Breast epithelium (tissue), 4 donors: ENCODE measurements around the gene PPID. TPM values are rescaled to one million over a fixed set of nuclear protein-coding genes. Genes with fewer than 3 reads are reported as not detected.
"Not testable (repeated sequence)": the region's sequence is repeated elsewhere in the genome, so short reads cannot be mapped to it uniquely, and the experiment has no call there.

Experiments used
- DNase-seq, 2 donors: peaks; one replicate each; pipeline ENCODE4 v3.0.0-alpha.2; 2019; ENCODE audit warnings: low spot score in 2 of 2
- H3K27ac ChIP-seq, 2 donors: fragments of 200-600 bp; sonication (generic) in 1 of 2; one replicate each; pipeline ENCODE4 v1.5.1; 2016 to 2019; ENCODE audit warnings: mild to moderate bottlenecking in 1 of 2
- H3K27me3 ChIP-seq, 2 donors: fragments of 200-600 bp; sonication (generic) in 1 of 2; one replicate each; pipeline versions ENCODE4 v1.5.1 to v1.6.0; 2017 to 2019; ENCODE audit warnings: control low read depth in 1 of 2, mild to moderate bottlenecking in 1 of 2
- H3K36me3 ChIP-seq: fragments of 200-600 bp; one replicate; pipeline ENCODE4 v1.5.1; 2019
- H3K4me1 ChIP-seq, 2 donors: fragments of 200-600 bp; sonication (generic); one replicate each; pipeline ENCODE4 v1.5.1; 2016 to 2019; ENCODE audit warnings: control low read depth in 1 of 2
- H3K4me3 ChIP-seq, 3 donors: fragments of 200-600 bp; sonication (generic); 1 replicate in 2 of 3; 2 replicates in 1 of 3; pipeline ENCODE4 v1.5.1; 2016 to 2019; ENCODE audit warnings: mild to moderate bottlenecking in 3 of 3, moderate library complexity in 2 of 3
- H3K9me3 ChIP-seq, 2 donors: fragments of 200-600 bp; sonication (generic) in 1 of 2; one replicate each; pipeline ENCODE4 v1.5.1; 2016 to 2019; ENCODE audit warnings: control low read depth in 1 of 2
- CTCF ChIP-seq, 3 donors: fragments of 450-650 bp; IDR thresholded peaks; one replicate each; pipeline ENCODE4 v1.5.1; 2016 to 2017; ENCODE audit warnings: antibody characterized with exemption in 3 of 3, mild to moderate bottlenecking in 3 of 3, moderate library complexity in 3 of 3
- POLR2A ChIP-seq: fragments of 450-650 bp; IDR thresholded peaks from one replicate; pipeline ENCODE4 v1.6.1; 2016; ENCODE audit warnings: antibody characterized with exemption, mild to moderate bottlenecking, moderate library complexity
- POLR2AphosphoS5 ChIP-seq, 3 donors: sonication (generic); formaldehyde crosslinking; IDR thresholded peaks; one replicate each; pipeline ENCODE4 v1.6.1; 2017; ENCODE audit warnings: antibody characterized with exemption in 3 of 3
- intact Hi-C: fragments of 100-400 bp; cut with DNase I; formaldehyde crosslinking; loops from one replicate; pipeline ENCODE4 v1.15.1; 2023; ENCODE audit warnings: low total_unique reads
- total RNA-seq, 3 donors: library from RNA; depleted of rRNA; stranded (reverse); fragments of >200 nt; gene quantifications; one replicate each; pipeline ENCODE4 v1.1.0, GENCODE V29; 2016

The PPID gene
- total RNA-seq, 3 donors from 2014 or later = 17.6 to 29.9 (median 20.0) TPM

GRCh38 chr4:158754385-158755180 is 31.4 kb upstream of the PPID start:
- Histone ChIP-seq H3K9me3 (no peaks in the 10 kb centered on the region), H3K27ac (no peak overlapping the region), H3K4me3 (no peak overlapping the region), H3K36me3 (no peaks in the 10 kb centered on the region), H3K4me1 (no peaks in the 10 kb centered on the region), H3K27me3 (no peaks in the 10 kb centered on the region)
- intact Hi-C loops = no loop called here
- DNase-seq = no peak
- TF ChIP-seq CTCF (IDR thresholded peaks at IDR 0.05) = no peak
- TF ChIP-seq POLR2A = no peak
- TF ChIP-seq POLR2AphosphoS5 (IDR thresholded peaks at IDR 0.05) = no peak

DNA sequence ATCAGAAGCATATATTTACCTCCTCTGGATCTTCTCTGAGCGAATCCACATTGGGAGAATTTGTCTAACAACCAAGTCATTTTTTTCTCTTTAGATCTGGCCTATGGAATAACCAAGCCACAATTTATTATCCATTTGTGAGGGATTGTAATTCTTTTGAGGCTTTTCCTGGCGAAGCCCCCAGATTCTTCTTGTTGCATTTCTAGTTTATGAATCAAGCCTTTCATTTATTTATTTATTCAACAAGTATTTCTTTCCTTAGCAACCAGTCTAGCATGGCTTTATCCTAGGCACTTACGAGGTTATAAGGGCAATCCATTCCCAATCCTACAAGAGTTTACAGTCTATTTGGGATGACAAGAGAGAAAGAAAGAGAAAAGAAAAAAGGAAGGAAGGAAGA is 27.2 kb upstream of the PPID start:
- H3K36me3 ChIP-seq = no peaks in the 10 kb centered on the region
- TF ChIP-seq POLR2AphosphoS5 (IDR thresholded peaks at IDR 0.05) (no peak), POLR2A (no peak), CTCF (IDR thresholded peaks at IDR 0.05) (no peak)
- H3K27me3 ChIP-seq = no peaks in the 10 kb centered on the region
- no peaks in the 10 kb centered on the region for H3K4me1 ChIP-seq
- DNase-seq = no peak
- no peak overlapping the region for H3K4me3 ChIP-seq
- no peak overlapping the region for H3K27ac ChIP-seq
- H3K9me3 ChIP-seq = no peaks in the 10 kb centered on the region
- intact Hi-C loops = no loop called here

DNA sequence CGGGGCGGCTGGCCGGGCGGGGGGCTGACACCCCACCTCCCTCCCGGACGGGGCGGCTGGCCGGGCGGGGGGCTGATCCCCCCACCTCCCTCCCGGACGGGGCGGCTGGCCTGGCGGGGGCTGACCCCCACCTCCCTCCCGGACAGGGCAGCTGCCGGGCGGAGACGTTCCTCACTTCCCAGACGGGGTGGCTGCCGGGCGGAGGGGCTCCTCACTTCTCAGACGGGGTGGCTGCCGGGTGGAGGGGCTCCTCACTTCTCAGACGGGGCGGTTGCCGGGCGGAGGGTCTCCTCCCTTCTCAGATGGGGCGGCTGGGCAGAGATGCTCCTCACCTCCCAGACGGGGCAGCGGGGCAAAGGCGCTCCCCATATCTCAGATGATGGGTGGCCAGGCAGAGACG is 23.3 kb upstream of the PPID start:
- H3K4me3 ChIP-seq, H3K4me1 ChIP-seq, H3K27ac ChIP-seq, H3K9me3 ChIP-seq, H3K36me3 ChIP-seq, DNase-seq, H3K27me3 ChIP-seq, intact Hi-C loops: not testable (repeated sequence)

- no peak overlapping the region for H3K27ac ChIP-seq
- no peaks in the 10 kb centered on the region for H3K27me3 ChIP-seq
- intact Hi-C loops = no loop called here
- no peaks in the 10 kb centered on the region for H3K4me1 ChIP-seq
- TF ChIP-seq CTCF (IDR thresholded peaks at IDR 0.05) (no peak), POLR2A (no peak), POLR2AphosphoS5 (IDR thresholded peaks at IDR 0.05) (no peak)
- no peaks in the 10 kb centered on the region for H3K9me3 ChIP-seq
- no peak for DNase-seq
- no peak overlapping the region for H3K4me3 ChIP-seq
- H3K36me3 ChIP-seq = no peaks in the 10 kb centered on the region
These were observed 18.3 kb upstream of the PPID start for GRCh38 chr4:158741326-158742021.

GRCh38 chr4:158739600-158739999 is 16.4 kb upstream of the PPID start:
- no peak overlapping the region for H3K27ac ChIP-seq
- no peaks in the 10 kb centered on the region for H3K4me1 ChIP-seq
- H3K27me3 ChIP-seq = no peaks in the 10 kb centered on the region
- H3K4me3 ChIP-seq = no peak overlapping the region
- no peaks in the 10 kb centered on the region for H3K9me3 ChIP-seq
- H3K36me3 ChIP-seq = no peaks in the 10 kb centered on the region
- TF ChIP-seq POLR2AphosphoS5 (IDR thresholded peaks at IDR 0.05) (no peak), POLR2A (no peak), CTCF (IDR thresholded peaks at IDR 0.05) (no peak)
- intact Hi-C loops = no loop called here
- no peak for DNase-seq
